VCaP (cell line): Measurements from ENCODE around the gene ILK.

Source experiments
- H3K27ac ChIP-seq: fragments of 450-650 bp; 2 replicates; pipeline ENCODE4 v1.5.1; 2017
- CTCF ChIP-seq: fragments of 450-650 bp; conservative IDR thresholded peaks from 2 replicates; pipeline ENCODE4 v1.5.1; 2017; ENCODE audit warnings: mild to moderate bottlenecking, moderate library complexity

Gene ILK

GRCh38 chr11:6561288-6561687, 42.3 kb upstream of the ILK start:
- H3K27ac ChIP-seq = no peak overlapping the region
- TF ChIP-seq CTCF = no peak

DNA sequence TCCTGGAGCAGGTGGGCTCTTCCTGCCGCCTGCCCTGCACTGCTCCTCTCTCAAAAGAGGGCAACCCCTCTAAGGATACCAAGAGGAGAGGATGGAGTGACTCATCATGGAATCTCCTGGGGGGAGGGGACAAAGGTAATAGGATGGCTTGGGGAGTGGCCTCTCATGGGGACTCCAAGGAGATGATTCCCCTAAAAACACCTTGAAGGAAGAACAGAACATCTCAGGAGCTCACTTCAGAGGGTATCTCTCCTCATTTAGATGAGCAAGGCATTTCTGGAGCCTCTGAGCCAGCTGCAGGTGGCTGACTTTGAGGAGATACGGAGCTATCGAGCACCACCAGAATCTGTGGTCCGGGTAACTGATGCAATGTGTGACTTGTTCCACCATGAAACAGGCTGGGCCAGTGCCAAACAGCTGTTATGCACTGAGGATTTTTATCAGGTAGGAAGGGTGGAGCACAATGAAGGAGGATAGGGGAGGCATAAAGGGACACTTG, 40.4 kb upstream of the ILK start:
- TF ChIP-seq CTCF = no peak
- no peak overlapping the region for H3K27ac ChIP-seq

- no peak overlapping the region for H3K27ac ChIP-seq
- no peak for TF ChIP-seq CTCF
Observed at GRCh38 chr11:6563667-6564066, 39.9 kb upstream of the ILK start.

DNA sequence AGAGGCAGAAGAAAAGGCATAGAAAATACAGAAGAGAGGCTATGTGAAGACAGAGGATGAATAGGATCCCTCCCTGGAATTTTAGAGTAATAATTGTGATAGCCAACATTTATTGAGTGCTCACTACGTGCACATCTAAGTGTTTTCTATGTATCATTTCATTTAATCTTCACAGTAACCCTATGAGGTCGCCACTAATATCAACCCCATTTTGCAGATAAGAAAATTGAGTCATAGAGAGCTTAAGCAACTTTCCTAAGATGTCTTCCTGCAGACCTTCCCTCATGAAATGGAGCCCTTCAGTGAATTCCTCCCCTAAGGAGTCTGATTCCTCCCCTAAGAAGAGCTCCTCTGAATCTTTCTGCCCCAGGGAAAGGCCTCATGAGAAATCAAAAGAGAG, 38.2 kb upstream of the ILK start:
- H3K27ac ChIP-seq = no peak overlapping the region
- TF ChIP-seq CTCF = no peak

- no peak overlapping the region for H3K27ac ChIP-seq
- no peak for TF ChIP-seq CTCF
Observed at GRCh38 chr11:6565988-6566703, 37.4 kb upstream of the ILK start.

GRCh38 chr11:6566704-6567370, 36.7 kb upstream of the ILK start:
- TF ChIP-seq CTCF = no peak
- no peak overlapping the region for H3K27ac ChIP-seq

DNA sequence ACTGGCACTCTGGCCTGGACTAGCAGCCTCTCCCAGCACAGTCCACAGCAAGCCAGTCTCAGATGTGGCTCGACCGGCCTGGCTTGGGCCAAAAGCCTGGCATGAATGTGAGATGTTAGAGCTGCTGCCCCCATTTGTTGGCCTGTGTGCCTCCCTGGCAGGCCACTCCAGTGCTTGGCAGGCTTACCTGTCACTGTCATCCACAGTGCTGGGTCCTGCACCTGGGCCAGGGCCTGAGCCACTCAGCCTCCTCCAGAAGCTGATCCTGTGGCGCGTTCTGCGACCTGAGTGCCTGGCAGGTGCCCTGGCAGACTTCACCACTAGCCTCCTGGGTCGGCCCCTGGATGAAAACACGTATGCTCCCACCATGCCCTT, 36.2 kb upstream of the ILK start:
- H3K27ac ChIP-seq = no peak overlapping the region
- no peak for TF ChIP-seq CTCF
